Calu3 (cell line): Measurements from ENCODE around the gene FGR. TPM values are rescaled to one million over a fixed set of nuclear protein-coding genes. Genes with fewer than 3 reads are reported as not detected.
"Not testable (repeated sequence)": the region's sequence is repeated elsewhere in the genome, so short reads cannot be mapped to it uniquely, and the experiment has no call there.

Experiments
- BruUV-seq: library from RNA; stranded (reverse); fragments of 400-500 nt; replicated peaks from 2 replicates; lab custom pipeline; 2021; lab: Mats Ljungman, UMichigan
- CTCF ChIA-PET: fragments of 300-600 bp; sonication (Branson Sonifier 250); formaldehyde crosslinking; loops from one replicate; lab custom pipeline; 2022; ENCODE audit warnings: antibody characterized with exemption; lab: Charles Lee
- DNase-seq: peaks from one replicate; pipeline ENCODE4 v3.0.0; 2022
- H3K27ac Mint-ChIP-seq: one replicate; pipeline ENCODE4 v1.8.0; 2022; ENCODE audit warnings: mixed read lengths; ENCODE audit not compliant: unreplicated experiment
- H3K27me3 Mint-ChIP-seq: one replicate; pipeline ENCODE4 v1.8.0; 2022; ENCODE audit warnings: mixed read lengths; ENCODE audit not compliant: unreplicated experiment
- H3K36me3 Mint-ChIP-seq: one replicate; pipeline ENCODE4 v1.8.0; 2022; ENCODE audit warnings: mild to moderate bottlenecking, moderate library complexity, mixed read lengths; ENCODE audit not compliant: insufficient read depth, unreplicated experiment
- H3K4me1 Mint-ChIP-seq: one replicate; pipeline ENCODE4 v1.8.0; 2022; ENCODE audit warnings: mild to moderate bottlenecking, low read depth, mixed read lengths; ENCODE audit not compliant: unreplicated experiment
- H3K4me3 Mint-ChIP-seq: one replicate; pipeline ENCODE4 v1.8.0; 2022; ENCODE audit warnings: mild to moderate bottlenecking, low read depth, moderate library complexity, mixed read lengths; ENCODE audit not compliant: unreplicated experiment
- H3K9me3 Mint-ChIP-seq: one replicate; pipeline ENCODE4 v1.8.0; 2022; ENCODE audit warnings: low read depth, mixed read lengths; ENCODE audit not compliant: unreplicated experiment
- CTCF ChIP-seq: fragments of 200-600 bp; IDR thresholded peaks from one replicate; pipeline ENCODE4 v1.8.0; 2022; ENCODE audit warnings: antibody characterized with exemption; ENCODE audit not compliant: unreplicated experiment
- intact Hi-C: fragments of 100-400 bp; cut with micrococcal nuclease; formaldehyde crosslinking; loops from one replicate; pipeline ENCODE4 v1.10.0; 2022; ENCODE audit not compliant: unreplicated experiment
- total RNA-seq: library from RNA; stranded (reverse); gene quantifications from 2 replicates; pipeline ENCODE4 v1.2.3, GENCODE V29; 2022

FGR gene
- total RNA-seq, 1 experiment from 2014 or later = not detected

- peak; percentile 60 for DNase-seq
- Mint-ChIP-seq H3K9me3 (no peaks in the 10 kb centered on the region), H3K4me3 (no peak overlapping the region), H3K36me3 (no peaks in the 10 kb centered on the region), H3K27ac (no peak overlapping the region), H3K4me1 (peaks cover 7% of the 10 kb centered on the region), H3K27me3 (peaks cover under 1% of the 10 kb centered on the region)
- peak; percentile 81 for TF ChIP-seq CTCF
- intact Hi-C loops = no loop called here
- BruUV-seq = no TSS peak
- CTCF ChIA-PET = interaction anchor here (0.6 kb wide), 1 partner anchor 19 kb away, joined by 3 read pairs; no protein-coding TSS in a partner anchor
These were observed 8.8 kb upstream of the FGR start for GRCh38 chr1:27643600-27644368.

- H3K4me3 Mint-ChIP-seq, CTCF ChIA-PET, DNase-seq, H3K27ac Mint-ChIP-seq, H3K4me1 Mint-ChIP-seq, H3K36me3 Mint-ChIP-seq, H3K9me3 Mint-ChIP-seq, intact Hi-C loops, BruUV-seq: not testable (repeated sequence)
- H3K27me3 Mint-ChIP-seq = peaks cover 33% of the 10 kb centered on the region
These were observed 5.5 kb upstream of the FGR start for GRCh38 chr1:27640514-27640913.

- Mint-ChIP-seq H3K4me1 (peaks cover 4% of the 10 kb centered on the region), H3K27ac (no peak overlapping the region), H3K9me3 (no peaks in the 10 kb centered on the region), H3K36me3 (no peaks in the 10 kb centered on the region), H3K27me3 (peaks cover 49% of the 10 kb centered on the region), H3K4me3 (no peak overlapping the region)
- BruUV-seq = no TSS peak
- DNase-seq = no peak
- TF ChIP-seq CTCF = no peak
- CTCF ChIA-PET = interaction anchor here (1.1 kb wide), 1 partner anchor 27 kb away, joined by 3 read pairs; no protein-coding TSS in a partner anchor
- intact Hi-C loops = no loop called here
These were observed 3.8 kb upstream of the FGR start for GRCh38 chr1:27638805-27639204.

- intact Hi-C loops = no loop called here
- no peak for DNase-seq
- Mint-ChIP-seq H3K27ac (no peak overlapping the region), H3K27me3 (peaks cover 49% of the 10 kb centered on the region), H3K4me3 (no peak overlapping the region), H3K9me3 (no peaks in the 10 kb centered on the region), H3K36me3 (no peaks in the 10 kb centered on the region), H3K4me1 (no peaks in the 10 kb centered on the region)
- BruUV-seq = no TSS peak
- CTCF ChIA-PET = interaction anchor here (0.5 kb wide), 1 partner anchor 647 kb away, joined by 4 read pairs; no protein-coding TSS in a partner anchor
- no peak for TF ChIP-seq CTCF
These were observed 3.2 kb upstream of the FGR start for GRCh38 chr1:27638047-27638734.
